ENCODE measurements around the gene AGO4.
A peak's percentile ranks its signal among the peaks of the same experiment; 100 is the strongest.
"Not testable (repeated sequence)": the region's sequence is repeated elsewhere in the genome, so short reads cannot be mapped to it uniquely, and the experiment has no call there.

AGO4 gene

GRCh38 chr1:35869245-35869950 lies 61.6 kb downstream of the AGO4 start:
- not testable (repeated sequence) for DNase-seq

GRCh38 chr1:35870651-35871309 lies 63.0 kb downstream of the AGO4 start:
- DNase-seq, result no peak

- DNase-seq, result no peak
These were observed 65.5 kb downstream of the AGO4 start for GRCh38 chr1:35873243-35873750.

- DNase-seq, result not testable (repeated sequence)
These were observed 66.3 kb downstream of the AGO4 start for GRCh38 chr1:35874115-35874514.

GRCh38 chr1:35876988-35877387 lies 69.2 kb downstream of the AGO4 start:
- no peak for DNase-seq

GRCh38 chr1:35881850-35882273 lies 74.0 kb downstream of the AGO4 start:
- no peak for DNase-seq

- DNase-seq, result no peak
These were observed 74.7 kb downstream of the AGO4 start for GRCh38 chr1:35882586-35882944.

- DNase-seq, result peak; percentile 96
These were observed 75.3 kb downstream of the AGO4 start, which contains the start of gene AGO1 for GRCh38 chr1:35882945-35883634. TSS of gene AGO1 (plus strand) at chr1:35883209. CDS start at chr1:35883422, 213 bp downstream.

- peak; percentile 48 for DNase-seq
These were observed 75.9 kb downstream of the AGO4 start for GRCh38 chr1:35883635-35884101.

GRCh38 chr1:35884934-35885333 lies 77.1 kb downstream of the AGO4 start:
- DNase-seq, result no peak

- no peak for DNase-seq
These were observed 78.2 kb downstream of the AGO4 start for GRCh38 chr1:35885961-35886558.

- DNase-seq, result no peak
These were observed 79.0 kb downstream of the AGO4 start for GRCh38 chr1:35886577-35887431.

GRCh38 chr1:35887508-35887907 lies 79.7 kb downstream of the AGO4 start:
- no peak for DNase-seq

- no peak for DNase-seq
These were observed 80.4 kb downstream of the AGO4 start for GRCh38 chr1:35888255-35888654.

- not testable (repeated sequence) for DNase-seq
These were observed 81.2 kb downstream of the AGO4 start for GRCh38 chr1:35888981-35889380.

- no peak for DNase-seq
These were observed 85.4 kb downstream of the AGO4 start for GRCh38 chr1:35893051-35893879.

GRCh38 chr1:35894183-35894582 lies 86.4 kb downstream of the AGO4 start:
- DNase-seq, result no peak

- no peak for DNase-seq
These were observed 86.8 kb downstream of the AGO4 start for GRCh38 chr1:35894656-35895055.

- DNase-seq, result no peak
These were observed 92.1 kb downstream of the AGO4 start for GRCh38 chr1:35899941-35900340.

GRCh38 chr1:35901235-35901634 lies 93.4 kb downstream of the AGO4 start:
- DNase-seq, result no peak

- no peak for DNase-seq
These were observed 94.9 kb downstream of the AGO4 start for GRCh38 chr1:35902671-35903070.
